Non-pigmented ciliary epithelial cell (primary cell): ENCODE data around the gene C1orf141.
"Not testable (repeated sequence)": the region's sequence is repeated elsewhere in the genome, so short reads cannot be mapped to it uniquely, and the experiment has no call there.

Experiments used
- DNase-seq: peaks from one replicate; pipeline ENCODE4 v3.0.0-alpha.2; 2010; ENCODE audit warnings: low read depth

C1orf141 gene

GRCh38 chr1:67134695-67135094 is at the start of gene C1orf141:
C1orf141 (minus strand) TSS chr1:67134970; CDS start chr1:67127240, 7,730 bp downstream.
- no peak for DNase-seq

- DNase-seq: no peak
Measured at GRCh38 chr1:67175530-67176087, 40.8 kb upstream of the C1orf141 start.

- no peak for DNase-seq
Measured at GRCh38 chr1:67174716-67175284, 40.0 kb upstream of the C1orf141 start.

GRCh38 chr1:67173988-67174387 is 39.2 kb upstream of the C1orf141 start:
- no peak for DNase-seq

GRCh38 chr1:67171978-67172377 is 37.2 kb upstream of the C1orf141 start:
- no peak for DNase-seq

GRCh38 chr1:67171574-67171955 is 36.8 kb upstream of the C1orf141 start:
- no peak for DNase-seq

GRCh38 chr1:67170751-67171573 is 36.2 kb upstream of the C1orf141 start:
- DNase-seq: no peak

GRCh38 chr1:67169932-67170331 is 35.2 kb upstream of the C1orf141 start:
- DNase-seq: no peak

GRCh38 chr1:67169496-67169895 is 34.7 kb upstream of the C1orf141 start:
- DNase-seq: no peak

- DNase-seq: no peak
Measured at GRCh38 chr1:67166196-67166595, 31.4 kb upstream of the C1orf141 start, which contains the start of gene IL23R. IL23R (plus strand) TSS chr1:67166454; CDS start chr1:67168121, 1,667 bp downstream.

GRCh38 chr1:67165468-67166041 is 30.8 kb upstream of the C1orf141 start:
- no peak for DNase-seq

GRCh38 chr1:67162954-67163353 is 28.2 kb upstream of the C1orf141 start:
- DNase-seq: no peak

GRCh38 chr1:67159233-67159632 is 24.5 kb upstream of the C1orf141 start:
- no peak for DNase-seq

- no peak for DNase-seq
Measured at GRCh38 chr1:67158401-67158800, 23.6 kb upstream of the C1orf141 start.

GRCh38 chr1:67150931-67151330 is 16.2 kb upstream of the C1orf141 start:
- no peak for DNase-seq

GRCh38 chr1:67149179-67149770 is 14.5 kb upstream of the C1orf141 start:
- DNase-seq: peak; percentile 50

- no peak for DNase-seq
Measured at GRCh38 chr1:67148516-67149178, 13.9 kb upstream of the C1orf141 start.

GRCh38 chr1:67147973-67148372 is 13.2 kb upstream of the C1orf141 start:
- not testable (repeated sequence) for DNase-seq

- DNase-seq: no peak
Measured at GRCh38 chr1:67146539-67146938, 11.8 kb upstream of the C1orf141 start.

- no peak for DNase-seq
Measured at GRCh38 chr1:67146101-67146500, 11.3 kb upstream of the C1orf141 start.

GRCh38 chr1:67144696-67145095 is 9.9 kb upstream of the C1orf141 start:
- DNase-seq: no peak

- DNase-seq: no peak
Measured at GRCh38 chr1:67143966-67144365, 9.2 kb upstream of the C1orf141 start.
